HepG2 (cell line): Measurements from ENCODE around the gene ZNF431. TPM values are rescaled to one million over a fixed set of nuclear protein-coding genes. Genes with fewer than 3 reads are reported as not detected.

ENCODE experiments used
- ATAC-seq: fragments of 200-7000 bp; cut with Tn5 transposase; 3 replicates; pipeline ENCODE4 v1.9.1; 2020; ENCODE audit warnings: mild to moderate bottlenecking, moderate library complexity
- BruUV-seq: library from RNA; stranded (reverse); fragments of 400-500 nt; replicated peaks from 2 replicates; lab custom pipeline; 2021; lab: Mats Ljungman, UMichigan
- CTCF ChIA-PET: fragments of 300-600 bp; formaldehyde crosslinking; extraction: SDS; loops from one replicate; lab custom pipeline; 2021; ENCODE audit warnings: low total read pairs, inconsistent platforms, low intra/inter-chr PET ratio; lab: Yijun Ruan, JAX
- POLR2A ChIA-PET: fragments of 350-600 bp; sonication (Branson Sonifier 250); formaldehyde crosslinking; loops from one replicate; lab custom pipeline; 2020; ENCODE audit warnings: antibody characterized with exemption, inconsistent platforms; lab: Yijun Ruan, JAX
- DNase-seq: peaks from one replicate; pipeline ENCODE4 v3.0.0-alpha.2; 2015; ENCODE audit warnings: low spot score
- FAIRE-seq: peaks from 3 replicates; lab custom pipeline; 2011; peaks lifted over from hg19 to GRCh38; lab: Jason Lieb, UNC
- H2AFZ ChIP-seq: one replicate; pipeline ENCODE4 v1.6.1; 2011; ENCODE audit warnings: low read length, inconsistent platforms
- H3K27ac ChIP-seq: fragments of 300-600 bp; 3 replicates; pipeline ENCODE4 v1.8.0; 2011; ENCODE audit warnings: mixed run types, mild to moderate bottlenecking, mixed read lengths, low read length, inconsistent platforms; ENCODE audit not compliant: insufficient read depth; ENCODE audit errors: extremely low read length
- H3K27me3 ChIP-seq, 2 experiments: fragments of 200-600 bp in 1 of 2; 2 replicates in 1 of 2; 3 replicates in 1 of 2; pipeline versions ENCODE4 v1.6.0 to v1.8.0; 2011; ENCODE audit warnings: low read length in 2 of 2, mild to moderate bottlenecking in 2 of 2, moderate library complexity in 2 of 2, inconsistent platforms in 1 of 2; ENCODE audit not compliant: insufficient read depth in 2 of 2, control insufficient read depth in 1 of 2
- H3K36me3 ChIP-seq, 2 experiments: fragments of 200-600 bp in 1 of 2; replicated peaks in 1 of 2; 2 replicates in 1 of 2; 3 replicates in 1 of 2; pipeline versions ENCODE4 v1.5.1 to v1.8.0; 2011; ENCODE audit warnings: low read length in 2 of 2, inconsistent platforms in 1 of 2; ENCODE audit not compliant: insufficient read depth in 2 of 2, control insufficient read depth in 1 of 2
- H3K4me1 ChIP-seq: 2 replicates; pipeline ENCODE4 v1.5.1; 2012; ENCODE audit warnings: low read length, inconsistent platforms; ENCODE audit not compliant: insufficient read depth
- H3K4me2 ChIP-seq: 2 replicates; pipeline ENCODE4 v1.6.0; 2011; ENCODE audit warnings: low read depth, low read length, inconsistent platforms
- H3K4me3 ChIP-seq, 3 experiments: fragments of 200-600 bp in 1 of 3; sonication (generic), shearing (Covaris generic) in 1 of 3; replicated peaks in 1 of 3; 2 replicates each; pipeline ENCODE4 v1.5.1; 2011 to 2016; ENCODE audit warnings: low read length in 3 of 3, inconsistent platforms in 2 of 3, low read depth in 2 of 3, mild to moderate bottlenecking in 2 of 3, control low read depth in 1 of 3, mixed read lengths in 1 of 3; ENCODE audit not compliant: insufficient read depth in 1 of 3
- H3K79me2 ChIP-seq: one replicate; pipeline ENCODE4 v1.6.1; 2011; ENCODE audit warnings: low read length, inconsistent platforms; ENCODE audit not compliant: insufficient read depth
- H3K9ac ChIP-seq: 2 replicates; pipeline ENCODE4 v1.6.0; 2011; ENCODE audit warnings: mild to moderate bottlenecking, low read depth, low read length, inconsistent platforms; ENCODE audit not compliant: insufficient read depth
- H3K9me3 ChIP-seq: 2 replicates; pipeline ENCODE4 v1.5.1; 2012; ENCODE audit warnings: mild to moderate bottlenecking, low read length
- H4K20me1 ChIP-seq: 2 replicates; pipeline ENCODE4 v1.6.0; 2011; ENCODE audit warnings: inconsistent platforms, mild to moderate bottlenecking, low read length, moderate library complexity; ENCODE audit not compliant: insufficient read depth
- ASH2L ChIP-seq: fragments of 300-600, 200-600 bp; sonication (generic); IDR thresholded peaks from 2 replicates; pipeline ENCODE4 v1.7.0; 2017; ENCODE audit warnings: low read depth, mild to moderate bottlenecking, moderate library complexity, mixed read lengths, low read length; ENCODE audit not compliant: insufficient read length
- HOXA7 ChIP-seq: sonication (generic); formaldehyde crosslinking; IDR thresholded peaks from 2 replicates; pipeline ENCODE4 v1.8.1; 2022; ENCODE audit warnings: mild to moderate bottlenecking, missing genetic modification reagents, moderate library complexity
- ZMYM3 ChIP-seq: sonication (generic); formaldehyde crosslinking; IDR thresholded peaks from 2 replicates; pipeline ENCODE4 v1.5.1; 2020; ENCODE audit warnings: mild to moderate bottlenecking, missing genetic modification reagents
- ZNF484 ChIP-seq: sonication (generic); formaldehyde crosslinking; IDR thresholded peaks from 2 replicates; pipeline ENCODE4 v1.5.1; 2020; ENCODE audit warnings: mild to moderate bottlenecking, low read depth, missing genetic modification reagents, borderline replicate concordance
- WGBS: methylation state at CpG from one replicate; pipeline ENCODE4 v1.1.6; 2017; ENCODE audit warnings: low lambda C conversion rate; 5-methylcytosine and 5-hydroxymethylcytosine counted together
- in situ Hi-C: cut with HindIII; loops from 2 replicates; pipeline ENCODE4 v1.10.0; 2017; ENCODE audit warnings: low pct_unique_long_range_greater_than_20kb; ENCODE audit not compliant: extremely low pct_ligation_motif_present
- intact Hi-C: fragments of 100-400 bp; cut with micrococcal nuclease; formaldehyde crosslinking; loops from one replicate; pipeline ENCODE4 v1.10.0; 2022; ENCODE audit not compliant: unreplicated experiment
- polyA plus RNA-seq, 8 experiments: library from polyadenylated mRNA; depleted of rRNA in 3 of 8; stranded (reverse) in 7 of 8; unstranded in 1 of 8; fragments of >200 nt; fragmentation: Illumina TruSeq in 4 of 8; extraction: Trizol in 4 of 8; gene quantifications; 2 replicates each; pipeline versions ENCODE4 v1.2.1 to v1.2.3, GENCODE V29; 2011 to 2016; ENCODE audit warnings: low read depth in 4 of 8, missing spikeins in 1 of 8, mixed read lengths in 1 of 8; ENCODE audit not compliant: insufficient read depth in 1 of 8
- total RNA-seq, 5 experiments: library from RNA; depleted of rRNA; stranded (reverse); fragments of >200 nt; fragmentation: Illumina TruSeq; extraction: Trizol; gene quantifications; 2 replicates each; pipeline ENCODE4 v1.2.3, GENCODE V29; 2016; ENCODE audit warnings: low read depth in 1 of 5
- TF ChIP-seq, protein P1 (sequence below): sonication (generic); formaldehyde crosslinking; conservative IDR thresholded peaks from 2 replicates; pipeline ENCODE4 v1.5.0; 2020; ENCODE audit warnings: missing genetic modification reagents
- TF ChIP-seq, protein P2 (sequence below): sonication (generic); formaldehyde crosslinking; IDR thresholded peaks from 2 replicates; pipeline ENCODE4 v1.4.0; 2020; ENCODE audit warnings: missing genetic modification reagents

Gene ZNF431
- total and polyA plus RNA-seq, 2 of the 13 experiments (the other 11 are each of a cell fraction or from before 2014, with no cell fraction given), result 4.4 to 11.8 TPM

DNA sequence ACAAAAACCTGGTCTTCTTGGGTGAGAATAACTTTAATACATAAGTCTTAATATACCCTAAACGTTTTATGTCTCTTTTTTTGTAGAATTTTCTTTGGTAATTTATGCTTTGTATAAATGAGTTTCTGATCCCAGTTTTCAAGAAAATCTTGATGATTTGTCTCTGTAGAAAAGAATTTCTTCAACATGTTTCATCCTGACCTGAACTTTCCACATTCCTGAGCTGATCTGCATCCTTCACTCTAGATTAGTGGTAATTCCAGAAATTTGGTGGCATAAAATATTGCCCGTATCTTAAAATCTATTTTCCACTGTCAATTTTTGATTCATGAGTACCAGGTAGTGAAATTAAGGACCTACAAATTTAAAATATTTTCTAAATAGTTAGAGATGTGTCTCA lies 43.5 kb upstream of the ZNF431 start:
- no peak for ATAC-seq
- Histone ChIP-seq H3K27me3 (no peaks in the 10 kb centered on the region), H3K4me2 (no peak overlapping the region), H3K9me3 (no peaks in the 10 kb centered on the region), H2AFZ (no peak overlapping the region), H3K36me3 (peaks cover 0 to 18% of the 10 kb centered on the region in 2 experiments; a peak in 1 of 5 replicates), H3K79me2 (no peaks in the 10 kb centered on the region), H4K20me1 (no peaks in the 10 kb centered on the region), H3K4me3 (no peak overlapping the region), H3K27ac (no peak overlapping the region), H3K9ac (no peak overlapping the region), H3K4me1 (no peaks in the 10 kb centered on the region)
- ChIA-PET POLR2A (no interaction called here), CTCF (no interaction called here)
- no peak for FAIRE-seq
- TF ChIP-seq ZMYM3 (no peak), ZNF484 (no peak), ASH2L (no peak), HOXA7 (CRISPR knock-in tag) (no peak)
- TF ChIP-seq, protein P1, sequence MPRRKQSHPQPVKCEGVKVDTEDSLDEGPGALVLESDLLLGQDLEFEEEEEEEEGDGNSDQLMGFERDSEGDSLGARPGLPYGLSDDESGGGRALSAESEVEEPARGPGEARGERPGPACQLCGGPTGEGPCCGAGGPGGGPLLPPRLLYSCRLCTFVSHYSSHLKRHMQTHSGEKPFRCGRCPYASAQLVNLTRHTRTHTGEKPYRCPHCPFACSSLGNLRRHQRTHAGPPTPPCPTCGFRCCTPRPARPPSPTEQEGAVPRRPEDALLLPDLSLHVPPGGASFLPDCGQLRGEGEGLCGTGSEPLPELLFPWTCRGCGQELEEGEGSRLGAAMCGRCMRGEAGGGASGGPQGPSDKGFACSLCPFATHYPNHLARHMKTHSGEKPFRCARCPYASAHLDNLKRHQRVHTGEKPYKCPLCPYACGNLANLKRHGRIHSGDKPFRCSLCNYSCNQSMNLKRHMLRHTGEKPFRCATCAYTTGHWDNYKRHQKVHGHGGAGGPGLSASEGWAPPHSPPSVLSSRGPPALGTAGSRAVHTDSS (CRISPR knock-in tag), result no peak
- TF ChIP-seq, protein P2, sequence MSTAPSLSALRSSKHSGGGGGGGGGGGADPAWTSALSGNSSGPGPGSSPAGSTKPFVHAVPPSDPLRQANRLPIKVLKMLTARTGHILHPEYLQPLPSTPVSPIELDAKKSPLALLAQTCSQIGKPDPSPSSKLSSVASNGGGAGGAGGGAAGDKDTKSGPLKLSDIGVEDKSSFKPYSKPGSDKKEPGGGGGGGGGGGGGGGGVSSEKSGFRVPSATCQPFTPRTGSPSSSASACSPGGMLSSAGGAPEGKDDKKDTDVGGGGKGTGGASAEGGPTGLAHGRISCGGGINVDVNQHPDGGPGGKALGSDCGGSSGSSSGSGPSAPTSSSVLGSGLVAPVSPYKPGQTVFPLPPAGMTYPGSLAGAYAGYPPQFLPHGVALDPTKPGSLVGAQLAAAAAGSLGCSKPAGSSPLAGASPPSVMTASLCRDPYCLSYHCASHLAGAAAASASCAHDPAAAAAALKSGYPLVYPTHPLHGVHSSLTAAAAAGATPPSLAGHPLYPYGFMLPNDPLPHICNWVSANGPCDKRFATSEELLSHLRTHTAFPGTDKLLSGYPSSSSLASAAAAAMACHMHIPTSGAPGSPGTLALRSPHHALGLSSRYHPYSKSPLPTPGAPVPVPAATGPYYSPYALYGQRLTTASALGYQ (CRISPR knock-in tag), result no peak
- in situ Hi-C loops (no loop called here), intact Hi-C loops (no loop called here)
- TSS peak; percentile 26 for BruUV-seq
- WGBS, result 100% methylated on average over 2 of the region's 2 CpGs
- no peak for DNase-seq
